Activated CD8-positive, alpha-beta memory T cell treated with anti-CD3 and anti-CD28 coated beads, Interleukin-2, amount 50 U/mL, for 1 hour (primary cell): ENCODE data around the gene IKZF4.
"Not testable (repeated sequence)": the region's sequence is repeated elsewhere in the genome, so short reads cannot be mapped to it uniquely, and the experiment has no call there.

Experiments
- DNase-seq: peaks from one replicate; pipeline ENCODE4 v3.0.0-alpha.2; 2020; ENCODE audit errors: extremely low read depth

Gene IKZF4

GRCh38 chr12:56040151-56040550 lies 19.3 kb downstream of the IKZF4 start:
- no peak for DNase-seq

GRCh38 chr12:56040963-56041551 lies 20.2 kb downstream of the IKZF4 start:
- DNase-seq, result no peak

GRCh38 chr12:56041552-56042429 lies 20.9 kb downstream of the IKZF4 start, which contains the start of gene RPS26:
Gene RPS26, plus strand, starts transcription at chr12:56041918. Its CDS starts 249 bp downstream, at chr12:56042167.
- DNase-seq, result peak; percentile 93

- DNase-seq, result not testable (repeated sequence)
Observed at GRCh38 chr12:56042430-56042813, 21.6 kb downstream of the IKZF4 start.

GRCh38 chr12:56042843-56043242 lies 22.0 kb downstream of the IKZF4 start:
- no peak for DNase-seq

GRCh38 chr12:56046027-56046780 lies 25.4 kb downstream of the IKZF4 start:
- no peak for DNase-seq

- DNase-seq, result no peak
Observed at GRCh38 chr12:56053407-56053893, 32.6 kb downstream of the IKZF4 start.

GRCh38 chr12:56059964-56060363 lies 39.1 kb downstream of the IKZF4 start:
- not testable (repeated sequence) for DNase-seq

GRCh38 chr12:56061982-56062381 lies 41.1 kb downstream of the IKZF4 start:
- DNase-seq, result no peak

GRCh38 chr12:56062996-56063395 lies 42.2 kb downstream of the IKZF4 start:
- DNase-seq, result no peak

- no peak for DNase-seq
Observed at GRCh38 chr12:56071648-56072047, 50.8 kb downstream of the IKZF4 start.

- DNase-seq, result no peak
Observed at GRCh38 chr12:56074396-56074795, 53.6 kb downstream of the IKZF4 start.

- not testable (repeated sequence) for DNase-seq
Observed at GRCh38 chr12:56077966-56078365, 57.1 kb downstream of the IKZF4 start.

- DNase-seq, result no peak
Observed at GRCh38 chr12:56078427-56078826, 57.6 kb downstream of the IKZF4 start.

GRCh38 chr12:56078931-56079722 lies 58.3 kb downstream of the IKZF4 start:
- DNase-seq, result no peak

GRCh38 chr12:56079723-56080555 lies 59.1 kb downstream of the IKZF4 start, which contains the start of gene ERBB3:
Gene ERBB3, plus strand, starts transcription at chr12:56080165. Its CDS starts 136 bp downstream, at chr12:56080301.
- DNase-seq, result peak; percentile 43

GRCh38 chr12:56080556-56081138 lies 59.8 kb downstream of the IKZF4 start:
- no peak for DNase-seq

GRCh38 chr12:56081393-56082347 lies 60.8 kb downstream of the IKZF4 start:
- no peak for DNase-seq

GRCh38 chr12:56082382-56082781 lies 61.5 kb downstream of the IKZF4 start:
- DNase-seq, result no peak
